COLO668 (cell line): ENCODE measurements around the gene BICD1.
"Not testable (repeated sequence)": the region's sequence is repeated elsewhere in the genome, so short reads cannot be mapped to it uniquely, and the experiment has no call there.

Source experiments
- DNase-seq: peaks from one replicate; lab custom pipeline; 2025; ENCODE audit not compliant: unreplicated experiment; lab: John Stamatoyannopoulos, UW

BICD1 gene

GRCh38 chr12:32106517-32107358 lies at the start of gene BICD1:
BICD1 (plus strand) TSS chr12:32106847; CDS start chr12:32107332, 485 bp downstream.
- peak; percentile 90 for DNase-seq

GRCh38 chr12:32061033-32061432 lies 45.6 kb upstream of the BICD1 start:
- no peak for DNase-seq

GRCh38 chr12:32062881-32063280 lies 43.8 kb upstream of the BICD1 start:
- DNase-seq, result no peak

GRCh38 chr12:32063796-32064195 lies 42.9 kb upstream of the BICD1 start:
- no peak for DNase-seq

- DNase-seq, result no peak
Measured at GRCh38 chr12:32066206-32066605, 40.4 kb upstream of the BICD1 start.

- no peak for DNase-seq
Measured at GRCh38 chr12:32069071-32069470, 37.6 kb upstream of the BICD1 start.

- no peak for DNase-seq
Measured at GRCh38 chr12:32069731-32070130, 36.9 kb upstream of the BICD1 start.

GRCh38 chr12:32070370-32070769 lies 36.3 kb upstream of the BICD1 start:
- DNase-seq, result no peak

- no peak for DNase-seq
Measured at GRCh38 chr12:32072102-32072501, 34.5 kb upstream of the BICD1 start.

- DNase-seq, result no peak
Measured at GRCh38 chr12:32074432-32074831, 32.2 kb upstream of the BICD1 start.

GRCh38 chr12:32076941-32077340 lies 29.7 kb upstream of the BICD1 start:
- no peak for DNase-seq

GRCh38 chr12:32080435-32080834 lies 26.2 kb upstream of the BICD1 start:
- no peak for DNase-seq

GRCh38 chr12:32083489-32083888 lies 23.2 kb upstream of the BICD1 start:
- no peak for DNase-seq

GRCh38 chr12:32084017-32084688 lies 22.5 kb upstream of the BICD1 start:
- DNase-seq, result no peak

GRCh38 chr12:32084753-32085152 lies 21.9 kb upstream of the BICD1 start:
- DNase-seq, result no peak

GRCh38 chr12:32087306-32087705 lies 19.3 kb upstream of the BICD1 start:
- DNase-seq, result no peak

- no peak for DNase-seq
Measured at GRCh38 chr12:32089156-32089555, 17.5 kb upstream of the BICD1 start.

- DNase-seq, result no peak
Measured at GRCh38 chr12:32089586-32089985, 17.1 kb upstream of the BICD1 start.

GRCh38 chr12:32091696-32092095 lies 15.0 kb upstream of the BICD1 start:
- no peak for DNase-seq

- no peak for DNase-seq
Measured at GRCh38 chr12:32098112-32098511, 8.5 kb upstream of the BICD1 start.

- not testable (repeated sequence) for DNase-seq
Measured at GRCh38 chr12:32099275-32099674, 7.4 kb upstream of the BICD1 start.

- no peak for DNase-seq
Measured at GRCh38 chr12:32100361-32100760, 6.3 kb upstream of the BICD1 start.
